ENCODE results near the gene GABBR2. TPM values are rescaled to one million over a fixed set of nuclear protein-coding genes. Genes with fewer than 3 reads are reported as not detected.

The GABBR2 gene
- 128 TPM for total RNA-seq

GRCh38 chr9:98708933-98709911, at the start of gene GABBR2:
Gene GABBR2, minus strand, starts transcription at chr9:98708935. Its CDS starts 198 bp downstream, at chr9:98708737.

GRCh38 chr9:98255578-98256296, 453.0 kb downstream of the GABBR2 start, which contains the start of gene TBC1D2:
Gene TBC1D2, minus strand, starts transcription at chr9:98255649. Its CDS starts 108 bp downstream, at chr9:98255541.

Other genes starting within 250 kb of the GABBR2 start
- 6.7 TPM for gene ANKS6, start 87.6 kb upstream of the GABBR2 start, total RNA-seq
- gene GALNT12, start 98.7 kb upstream of the GABBR2 start, total RNA-seq: 2.5 TPM
- 6.7 TPM for gene COL15A1, start 235.0 kb upstream of the GABBR2 start, total RNA-seq

Data from diencephalon (tissue), 1 donor.